ENCODE data around the gene APOC3.
"Not testable (repeated sequence)": the region's sequence is repeated elsewhere in the genome, so short reads cannot be mapped to it uniquely, and the experiment has no call there.

APOC3 gene

GRCh38 chr11:116832350-116833290, 2.9 kb downstream of the APOC3 start:
- DNase-seq = no peak

GRCh38 chr11:116833491-116833815, 3.7 kb downstream of the APOC3 start:
- no peak for DNase-seq

GRCh38 chr11:116833816-116834534, 4.3 kb downstream of the APOC3 start:
- no peak for DNase-seq

- DNase-seq = not testable (repeated sequence)
Measured at GRCh38 chr11:116834535-116835041, 4.9 kb downstream of the APOC3 start.

GRCh38 chr11:116835042-116835772, 5.5 kb downstream of the APOC3 start:
- DNase-seq = no peak

GRCh38 chr11:116835791-116836631, 6.3 kb downstream of the APOC3 start:
- DNase-seq = peak; percentile 77

- DNase-seq = no peak
Measured at GRCh38 chr11:116836632-116836991, 6.9 kb downstream of the APOC3 start.

- DNase-seq = no peak
Measured at GRCh38 chr11:116837231-116838091, 7.8 kb downstream of the APOC3 start, which contains the start of gene APOA1. Gene APOA1, minus strand, starts transcription at chr11:116837622. Its CDS starts 235 bp downstream, at chr11:116837387.

- no peak for DNase-seq
Measured at GRCh38 chr11:116838321-116839084, 8.8 kb downstream of the APOC3 start.

- no peak for DNase-seq
Measured at GRCh38 chr11:116840224-116840745, 10.6 kb downstream of the APOC3 start.

- no peak for DNase-seq
Measured at GRCh38 chr11:116840746-116841296, 11.1 kb downstream of the APOC3 start.

GRCh38 chr11:116842117-116842516, 12.4 kb downstream of the APOC3 start:
- no peak for DNase-seq

GRCh38 chr11:116842909-116843308, 13.2 kb downstream of the APOC3 start:
- DNase-seq = no peak

- DNase-seq = no peak
Measured at GRCh38 chr11:116843661-116844060, 14.0 kb downstream of the APOC3 start.

GRCh38 chr11:116844722-116845121, 15.0 kb downstream of the APOC3 start:
- no peak for DNase-seq

GRCh38 chr11:116847612-116848011, 17.9 kb downstream of the APOC3 start:
- DNase-seq = no peak

GRCh38 chr11:116849060-116849459, 19.4 kb downstream of the APOC3 start:
- no peak for DNase-seq

GRCh38 chr11:116849486-116849885, 19.8 kb downstream of the APOC3 start:
- no peak for DNase-seq

GRCh38 chr11:116851626-116852025, 21.9 kb downstream of the APOC3 start:
- peak; percentile 28 for DNase-seq

Data from activated CD4-positive, alpha-beta T cell treated with anti-CD3 and anti-CD28 coated beads, Interleukin-2, amount 50 U/mL, for 1 hour (primary cell).